Measurements from ENCODE around the gene NTSR1. TPM values are rescaled to one million over a fixed set of nuclear protein-coding genes. Genes with fewer than 3 reads are reported as not detected.

The NTSR1 gene
- total and polyA plus RNA-seq, 2 of the 8 experiments (the other 6 are each of a cell fraction or from before 2014, with no cell fraction given) = 0.53 to 0.89 TPM

DNA sequence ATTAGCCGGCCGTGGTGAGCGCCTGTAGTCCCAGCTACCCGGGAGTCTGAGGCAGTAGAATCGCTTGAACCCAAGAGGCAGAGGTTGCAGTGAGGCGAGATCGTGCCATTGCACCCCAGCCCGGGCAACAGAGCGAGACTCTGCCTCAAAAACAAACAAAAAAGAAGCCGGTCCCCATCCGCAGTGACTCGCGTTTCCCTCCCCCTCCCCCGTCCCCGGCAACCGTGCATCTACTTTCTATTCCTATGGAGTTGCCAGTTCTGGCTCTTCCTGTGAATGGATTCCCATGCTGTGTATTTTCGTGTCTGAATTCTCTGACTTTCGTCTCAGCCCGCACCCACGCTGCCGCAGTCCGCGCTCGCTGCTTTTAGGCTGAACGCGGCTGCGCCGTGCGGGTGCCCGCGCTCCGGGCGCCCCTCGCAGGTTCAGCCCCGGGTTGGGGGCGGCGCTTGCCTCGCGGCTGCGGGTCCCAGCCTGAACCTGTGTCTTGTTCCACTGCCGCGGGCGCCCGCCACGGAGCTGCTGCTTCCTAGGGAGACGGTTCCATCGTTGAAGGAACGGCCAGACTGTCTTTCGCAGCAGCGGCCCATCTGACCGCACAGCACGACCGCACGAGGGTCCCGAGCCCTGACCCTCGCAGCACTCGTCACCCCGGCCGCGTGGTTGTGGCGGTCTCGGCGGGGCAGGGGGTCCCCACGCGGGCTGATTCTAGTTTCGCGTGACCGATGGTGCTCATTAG lies 86.6 kb downstream of the NTSR1 start:
- no peak overlapping the region for H2BK20ac ChIP-seq (ENCODE audit: low read length)
- peak overlapping the region; percentile 90 for H3K18ac ChIP-seq (ENCODE audit: extremely low read depth, low read length)
- FAIRE-seq = no peak
- peak overlapping the region; percentile 88; the same call in 1 of the 2 replicates for H2BK15ac ChIP-seq (ENCODE audit: low read length)
- no peak overlapping the region for H2AK5ac ChIP-seq (ENCODE audit: low read depth, low read length)
- H4K8ac ChIP-seq (ENCODE audit: extremely low read depth, insufficient read depth, low read length) = peak overlapping the region; percentile 82
- H3K27ac ChIP-seq (ENCODE audit: low read depth, low read length) = no peak overlapping the region
- H3K4me3 ChIP-seq (ENCODE audit: extremely low read depth in 1 of 4, insufficient read depth in 2 of 4, low read depth in 3 of 4, low read length in 4 of 4) = peak overlapping the region; percentile 33 to 65 (median 52)
- WGBS, 2 experiments (ENCODE audit: extremely low coverage in 1 of 2, insufficient coverage in 1 of 2, insufficient read length in 1 of 2, insufficient replicate concordance in 2 of 2, low coverage in 1 of 2, low lambda C conversion rate in 2 of 2, missing lambda C conversion rate in 1 of 2) = 3% methylated on average over 61 of the region's 68 CpGs; no CpG with 5 or more reads in 1 of the 2 experiments
- H3K4me2 ChIP-seq (ENCODE audit: insufficient read depth in 1 of 2, low read depth in 2 of 2, low read length in 2 of 2) = peak overlapping the region; percentile 75 to 85
- no peaks in the 10 kb centered on the region for H3K79me2 ChIP-seq (ENCODE audit: control insufficient read depth in 1 of 2, insufficient read depth in 2 of 2, low read length in 2 of 2)
- no peak overlapping the region for H3K56ac ChIP-seq (replicated peaks; ENCODE audit: insufficient read length, low read depth, low read length)
- no peaks in the 10 kb centered on the region for H3K9me3 ChIP-seq (ENCODE audit: insufficient read depth in 2 of 2, low read depth in 1 of 2, low read length in 1 of 2)
- ChIA-PET POLR2A (ENCODE audit: partially characterized antibody) (interaction anchor here (1.5 to 1.9 kb wide), 3 partner anchors 20 to 153 kb away, joined by 4 to 10 read pairs (median 6); partner anchors contain the start of genes COL9A3 and SLCO4A1), CTCF (ENCODE audit: partially characterized antibody) (interaction anchor here (1.6 to 6.2 kb wide), 3 partner anchors 12 to 89 kb away, joined by 5 to 37 read pairs (median 6); no protein-coding TSS in a partner anchor)
- H2BK5ac ChIP-seq (ENCODE audit: low read depth, low read length) = no peak overlapping the region; the same call in 1 of the 2 replicates
- 0 out of 2 replicates have a peak overlapping the region, but pooled peaks have one; percentile 48 for H2AFZ ChIP-seq (ENCODE audit: low read length)
- peaks cover 7% of the 10 kb centered on the region; the same call in 1 of the 2 replicates for H3K23me2 ChIP-seq (ENCODE audit: low read depth, low read length)
- peaks cover 0 to 18% (median 11%) of the 10 kb centered on the region in 4 experiments; a peak in 5 of 7 replicates for H3K27me3 ChIP-seq (replicated peaks in 1 of 4; ENCODE audit: control insufficient read depth in 3 of 4, extremely low read depth in 1 of 4, insufficient read depth in 3 of 4, low read length in 3 of 4)
- H3K4me1 ChIP-seq (replicated peaks in 1 of 4; ENCODE audit: control insufficient read depth in 3 of 4, insufficient read depth in 4 of 4, low read length in 3 of 4) = peaks cover 0 to 11% (median 6%) of the 10 kb centered on the region in 4 experiments; a peak in 4 of 7 replicates
- H3K79me1 ChIP-seq (ENCODE audit: low read depth, low read length) = no peaks in the 10 kb centered on the region
- H3K23ac ChIP-seq (ENCODE audit: insufficient read length) = no peak overlapping the region
- H4K91ac ChIP-seq (replicated peaks; ENCODE audit: insufficient read length, low read length) = peak overlapping the region; percentile 91
- H3K9ac ChIP-seq (replicated peaks in 1 of 4; ENCODE audit: extremely low read depth in 1 of 4, low read depth in 3 of 4, low read length in 3 of 4) = no peak overlapping the region
- H4K20me1 ChIP-seq (replicated peaks in 1 of 2; ENCODE audit: control insufficient read depth in 1 of 2, insufficient read depth in 2 of 2, low read length in 2 of 2) = peaks cover 0 to 10% of the 10 kb centered on the region in 2 experiments
- H3K14ac ChIP-seq (ENCODE audit: insufficient read length) = no peak overlapping the region
- H4K5ac ChIP-seq (ENCODE audit: insufficient read length, low read depth, low read length) = peak overlapping the region; percentile 62
- DNase-seq (ENCODE audit: low read depth in 1 of 2, low spot score in 2 of 2) = peak in 1 of 2 experiments; percentile 77
- H2BK120ac ChIP-seq (replicated peaks; ENCODE audit: low read depth, low read length) = peak overlapping the region; percentile 54
- peak overlapping the region; percentile 60; the same call in 1 of the 2 replicates for H2BK12ac ChIP-seq (ENCODE audit: low read depth, low read length)
- H3K4ac ChIP-seq (replicated peaks; ENCODE audit: insufficient read length, low read depth, low read length) = no peak overlapping the region
- peaks cover 2 to 18% (median 9%) of the 10 kb centered on the region in 4 experiments; a peak in 4 of 8 replicates for H3K36me3 ChIP-seq (ENCODE audit: control insufficient read depth in 2 of 4, insufficient read depth in 4 of 4, low read length in 3 of 4)
- no peak for TF ChIP-seq POLR2A (IDR thresholded peaks at IDR 0.05; ENCODE audit: control extremely low read depth in 1 of 2, low read depth in 2 of 2, low read length in 2 of 2)
- TF ChIP-seq BACH1 (IDR thresholded peaks at IDR 0.05; ENCODE audit: low read length) = no peak
- no peak for TF ChIP-seq TCF12 (IDR thresholded peaks at IDR 0.05; ENCODE audit: low read depth, low read length)
- 0 out of 2 replicates have a peak, but pooled peaks have one; percentile 24 for TF ChIP-seq PHF8 (conservative IDR thresholded peaks at IDR 0.05; ENCODE audit: low read depth, low read length)
- peak; percentile 60 for TF ChIP-seq EZH2 (IDR thresholded peaks at IDR 0.05; ENCODE audit: low read depth, low read length, severe bottlenecking)
- TF ChIP-seq, protein P1, sequence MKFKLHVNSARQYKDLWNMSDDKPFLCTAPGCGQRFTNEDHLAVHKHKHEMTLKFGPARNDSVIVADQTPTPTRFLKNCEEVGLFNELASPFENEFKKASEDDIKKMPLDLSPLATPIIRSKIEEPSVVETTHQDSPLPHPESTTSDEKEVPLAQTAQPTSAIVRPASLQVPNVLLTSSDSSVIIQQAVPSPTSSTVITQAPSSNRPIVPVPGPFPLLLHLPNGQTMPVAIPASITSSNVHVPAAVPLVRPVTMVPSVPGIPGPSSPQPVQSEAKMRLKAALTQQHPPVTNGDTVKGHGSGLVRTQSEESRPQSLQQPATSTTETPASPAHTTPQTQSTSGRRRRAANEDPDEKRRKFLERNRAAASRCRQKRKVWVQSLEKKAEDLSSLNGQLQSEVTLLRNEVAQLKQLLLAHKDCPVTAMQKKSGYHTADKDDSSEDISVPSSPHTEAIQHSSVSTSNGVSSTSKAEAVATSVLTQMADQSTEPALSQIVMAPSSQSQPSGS (IDR thresholded peaks at IDR 0.05; ENCODE audit: low read length) = 0 out of 2 replicates have a peak, but pooled peaks have one; percentile 35
- no peak for TF ChIP-seq SP1 (IDR thresholded peaks at IDR 0.05; ENCODE audit: low read depth, low read length)
- peak; percentile 59 for TF ChIP-seq RNF2 (IDR thresholded peaks at IDR 0.05; ENCODE audit: borderline replicate concordance, low read depth, low read length, missing control alignments, poor library complexity, severe bottlenecking)
- no peak for TF ChIP-seq SRF (IDR thresholded peaks at IDR 0.05; ENCODE audit: low read depth, low read length)
